Stimulated activated CD4-positive, alpha-beta T cell treated with anti-CD3 and anti-CD28 coated beads, Interleukin-4, amount 100 ng/mL, for 4 hours (primary cell): Measurements from ENCODE around the gene MYMX.
"Not testable (repeated sequence)": the region's sequence is repeated elsewhere in the genome, so short reads cannot be mapped to it uniquely, and the experiment has no call there.

Experiments used
- DNase-seq, 2 experiments: peaks; one replicate each; pipeline ENCODE4 v3.0.0-alpha.2; 2020

Gene MYMX

GRCh38 chr6:44216677-44217331, at the start of gene MYMX:
Gene MYMX, plus strand, starts transcription at chr6:44216926. Its CDS starts 546 bp downstream, at chr6:44217472.
- no peak for DNase-seq

- no peak for DNase-seq
Observed at GRCh38 chr6:44167567-44167966, 49.2 kb upstream of the MYMX start.

- DNase-seq, result no peak
Observed at GRCh38 chr6:44169154-44169553, 47.6 kb upstream of the MYMX start.

- no peak for DNase-seq
Observed at GRCh38 chr6:44169886-44170570, 46.7 kb upstream of the MYMX start.

- no peak for DNase-seq
Observed at GRCh38 chr6:44171899-44172546, 44.7 kb upstream of the MYMX start.

GRCh38 chr6:44172731-44173500, 43.8 kb upstream of the MYMX start:
- peak; percentile 61 to 74 for DNase-seq

- DNase-seq, result no peak
Observed at GRCh38 chr6:44176130-44176761, 40.5 kb upstream of the MYMX start.

GRCh38 chr6:44176762-44177509, 39.8 kb upstream of the MYMX start:
- DNase-seq, result no peak

- DNase-seq, result no peak
Observed at GRCh38 chr6:44177691-44178423, 38.9 kb upstream of the MYMX start.

- DNase-seq, result no peak
Observed at GRCh38 chr6:44178424-44179071, 38.2 kb upstream of the MYMX start.

- no peak for DNase-seq
Observed at GRCh38 chr6:44179072-44179536, 37.6 kb upstream of the MYMX start.

GRCh38 chr6:44179648-44180047, 37.1 kb upstream of the MYMX start:
- DNase-seq, result no peak

- DNase-seq, result no peak
Observed at GRCh38 chr6:44180406-44180805, 36.3 kb upstream of the MYMX start.

GRCh38 chr6:44180886-44181285, 35.8 kb upstream of the MYMX start:
- no peak for DNase-seq

GRCh38 chr6:44181784-44182183, 34.9 kb upstream of the MYMX start:
- not testable (repeated sequence) for DNase-seq

GRCh38 chr6:44182911-44183390, 33.8 kb upstream of the MYMX start:
- DNase-seq, result no peak

GRCh38 chr6:44183783-44184182, 32.9 kb upstream of the MYMX start:
- DNase-seq, result no peak

- DNase-seq, result not testable (repeated sequence)
Observed at GRCh38 chr6:44185356-44185755, 31.4 kb upstream of the MYMX start.

- DNase-seq, result no peak
Observed at GRCh38 chr6:44185953-44186634, 30.6 kb upstream of the MYMX start.

- no peak for DNase-seq
Observed at GRCh38 chr6:44186635-44187025, 30.1 kb upstream of the MYMX start.
